Mammary epithelial cell (primary cell): ENCODE measurements around the gene STK33.

Experiments
- EZH2 ChIP-seq: IDR thresholded peaks from 2 replicates; pipeline ENCODE4 v1.6.1; 2012; ENCODE audit warnings: low read length, inconsistent platforms, borderline replicate concordance
- TF ChIP-seq, protein P1 (sequence below), 2 donors: IDR thresholded peaks in 1 of 2; conservative IDR thresholded peaks in 1 of 2; 2 replicates each; pipeline ENCODE4 v1.5.1; 2011 to 2012; ENCODE audit warnings: inconsistent platforms in 2 of 2, low read length in 2 of 2, mild to moderate bottlenecking in 2 of 2, control low read depth in 1 of 2, low read depth in 1 of 2; ENCODE audit not compliant: insufficient read depth in 1 of 2; ENCODE audit errors: extremely low read depth in 1 of 2

GRCh38 chr11:8357505-8357888 lies 236.5 kb downstream of the STK33 start:
- TF ChIP-seq, protein P1, sequence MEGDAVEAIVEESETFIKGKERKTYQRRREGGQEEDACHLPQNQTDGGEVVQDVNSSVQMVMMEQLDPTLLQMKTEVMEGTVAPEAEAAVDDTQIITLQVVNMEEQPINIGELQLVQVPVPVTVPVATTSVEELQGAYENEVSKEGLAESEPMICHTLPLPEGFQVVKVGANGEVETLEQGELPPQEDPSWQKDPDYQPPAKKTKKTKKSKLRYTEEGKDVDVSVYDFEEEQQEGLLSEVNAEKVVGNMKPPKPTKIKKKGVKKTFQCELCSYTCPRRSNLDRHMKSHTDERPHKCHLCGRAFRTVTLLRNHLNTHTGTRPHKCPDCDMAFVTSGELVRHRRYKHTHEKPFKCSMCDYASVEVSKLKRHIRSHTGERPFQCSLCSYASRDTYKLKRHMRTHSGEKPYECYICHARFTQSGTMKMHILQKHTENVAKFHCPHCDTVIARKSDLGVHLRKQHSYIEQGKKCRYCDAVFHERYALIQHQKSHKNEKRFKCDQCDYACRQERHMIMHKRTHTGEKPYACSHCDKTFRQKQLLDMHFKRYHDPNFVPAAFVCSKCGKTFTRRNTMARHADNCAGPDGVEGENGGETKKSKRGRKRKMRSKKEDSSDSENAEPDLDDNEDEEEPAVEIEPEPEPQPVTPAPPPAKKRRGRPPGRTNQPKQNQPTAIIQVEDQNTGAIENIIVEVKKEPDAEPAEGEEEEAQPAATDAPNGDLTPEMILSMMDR (conservative IDR thresholded peaks at IDR 0.05 in 1 of 2, IDR thresholded peaks at IDR 0.05 in 1 of 2; ENCODE audit: extremely low read depth in 1 of 2, insufficient read depth in 1 of 2, low read depth in 1 of 2, low read length in 2 of 2): no peak
- no peak for TF ChIP-seq EZH2
